Fibroblast of gingiva (primary cell): ENCODE data around the gene SDK2.
A peak's percentile ranks its signal among the peaks of the same experiment; 100 is the strongest.

Experiments used
- DNase-seq: peaks from one replicate; pipeline ENCODE4 v3.0.0-alpha.2; 2011; ENCODE audit warnings: low read depth

Gene SDK2

DNA sequence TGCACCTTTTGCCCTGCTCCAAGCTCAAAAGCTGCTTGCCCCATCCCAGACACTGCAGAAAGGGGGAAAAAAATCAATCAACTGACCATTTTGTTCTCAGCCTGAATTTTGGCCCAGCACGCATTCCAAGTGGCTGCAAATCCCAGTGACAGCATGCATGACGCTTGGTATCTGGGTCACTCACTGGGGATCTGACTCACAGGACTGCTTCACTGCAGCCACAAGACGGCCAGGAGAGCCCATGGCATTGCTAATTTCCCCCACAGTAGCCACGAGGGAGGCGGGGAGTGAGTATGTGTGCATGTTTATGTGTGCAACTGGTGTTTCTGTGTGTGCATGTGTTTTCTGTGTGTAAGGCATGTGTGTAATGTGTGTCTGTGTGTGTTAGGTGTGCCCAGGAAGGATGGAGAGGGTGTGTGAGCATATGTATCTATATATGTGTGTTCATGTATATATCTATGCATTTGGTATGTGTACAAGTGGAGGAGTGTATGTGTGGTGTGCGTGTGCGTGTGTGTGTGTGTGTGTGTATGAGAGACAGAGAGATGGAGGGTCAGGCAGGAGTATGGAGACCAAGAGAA lies 33.8 kb downstream of the SDK2 start:
- no peak for DNase-seq

DNA sequence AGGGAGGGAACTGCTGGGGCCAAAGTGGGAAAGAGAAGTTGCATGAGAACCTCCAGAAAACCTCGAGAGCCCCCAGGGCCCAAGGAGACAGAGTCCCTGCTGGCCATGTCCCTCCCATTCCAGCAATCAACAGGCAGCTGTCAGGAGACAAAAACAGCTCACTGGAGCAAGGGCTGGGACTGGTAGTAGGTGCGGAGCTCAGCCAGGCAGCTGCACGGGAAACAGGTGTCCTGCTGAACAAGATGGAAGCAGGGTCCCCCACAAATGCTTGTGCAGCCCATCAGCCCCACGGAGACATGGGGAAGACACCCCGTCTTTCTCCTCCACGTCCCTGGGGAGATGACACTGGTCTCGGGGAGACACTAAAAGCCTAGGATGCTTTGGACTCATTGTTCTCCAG lies 34.5 kb downstream of the SDK2 start:
- no peak for DNase-seq

DNA sequence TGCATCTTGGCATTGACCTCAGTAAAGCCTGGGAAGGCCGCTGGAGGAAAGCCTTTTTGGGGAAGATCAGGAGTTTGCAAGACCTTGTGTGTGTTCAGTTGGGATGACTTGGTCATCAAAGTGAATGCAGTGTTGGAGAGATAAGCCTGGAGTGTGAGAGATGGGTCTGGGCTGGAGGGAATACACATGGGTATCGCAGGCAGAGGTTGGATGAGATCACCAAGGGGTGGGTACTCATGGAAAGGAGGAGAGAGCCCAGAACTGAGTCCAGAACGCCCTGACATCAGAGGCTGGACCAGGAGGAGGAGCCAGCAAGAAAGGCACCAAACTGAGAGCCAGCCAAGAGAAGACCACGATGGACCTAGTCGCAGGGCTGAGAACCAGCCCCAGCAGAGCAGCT lies 35.2 kb downstream of the SDK2 start:
- DNase-seq, result no peak

DNA sequence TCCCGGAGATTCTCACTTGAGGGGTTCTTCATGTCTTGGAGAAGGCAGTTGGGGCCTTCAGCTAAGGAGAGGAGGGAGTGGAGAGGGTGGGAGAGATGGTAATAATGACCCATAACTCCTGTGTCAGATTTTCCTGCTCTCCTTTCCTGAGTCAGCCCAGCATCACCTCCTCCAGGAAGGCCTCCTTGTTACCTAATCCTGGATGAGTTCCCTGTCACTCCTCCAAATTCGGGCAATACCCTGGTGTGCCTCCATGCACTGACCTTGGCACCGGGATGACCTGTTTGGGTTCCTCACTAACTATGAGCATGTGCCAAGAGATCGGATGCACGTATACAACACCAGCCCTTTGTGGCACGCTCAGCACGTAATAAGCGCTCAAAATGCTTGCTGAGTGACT lies 38.8 kb downstream of the SDK2 start:
- DNase-seq, result no peak

DNA sequence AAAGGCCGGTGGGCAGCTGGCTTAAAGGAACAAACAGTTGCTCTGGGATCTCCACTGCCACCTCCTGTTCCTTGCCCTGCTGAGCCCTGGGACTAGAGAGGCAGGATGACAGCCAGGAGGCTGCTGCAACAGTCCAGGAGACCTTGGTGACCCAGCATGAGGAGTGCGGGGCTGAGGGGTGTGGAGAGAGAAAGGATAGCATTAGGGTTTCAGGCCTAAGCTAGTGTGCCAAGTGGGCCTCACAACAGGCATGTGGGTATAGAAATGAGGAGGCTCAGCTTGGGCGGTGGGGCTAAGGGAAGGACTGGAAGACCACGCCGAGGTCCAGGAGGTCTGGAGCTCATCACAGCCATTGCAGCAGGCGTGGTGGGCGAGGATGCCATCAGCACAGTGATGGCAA lies 39.8 kb downstream of the SDK2 start:
- DNase-seq, result no peak

DNA sequence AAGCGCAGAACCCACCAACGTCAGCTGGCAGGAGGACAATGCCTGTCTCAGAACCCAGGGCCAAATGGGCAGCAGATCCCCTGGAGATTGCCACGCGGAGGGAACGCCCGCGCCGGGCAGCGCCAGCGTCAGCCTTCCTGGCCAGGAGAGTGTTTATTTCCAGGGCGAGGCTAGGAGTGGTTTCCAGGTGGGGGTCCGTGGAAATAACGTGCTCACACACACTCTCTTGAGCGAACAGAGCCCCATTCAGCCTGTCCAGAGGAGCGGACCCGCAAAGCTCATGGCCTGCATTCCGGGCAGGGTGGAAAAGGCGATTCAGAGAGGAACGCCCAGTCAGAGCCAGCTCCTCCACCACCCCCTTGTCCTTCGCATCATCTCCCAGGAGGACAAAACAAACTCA lies 40.3 kb downstream of the SDK2 start:
- DNase-seq, result no peak

DNA sequence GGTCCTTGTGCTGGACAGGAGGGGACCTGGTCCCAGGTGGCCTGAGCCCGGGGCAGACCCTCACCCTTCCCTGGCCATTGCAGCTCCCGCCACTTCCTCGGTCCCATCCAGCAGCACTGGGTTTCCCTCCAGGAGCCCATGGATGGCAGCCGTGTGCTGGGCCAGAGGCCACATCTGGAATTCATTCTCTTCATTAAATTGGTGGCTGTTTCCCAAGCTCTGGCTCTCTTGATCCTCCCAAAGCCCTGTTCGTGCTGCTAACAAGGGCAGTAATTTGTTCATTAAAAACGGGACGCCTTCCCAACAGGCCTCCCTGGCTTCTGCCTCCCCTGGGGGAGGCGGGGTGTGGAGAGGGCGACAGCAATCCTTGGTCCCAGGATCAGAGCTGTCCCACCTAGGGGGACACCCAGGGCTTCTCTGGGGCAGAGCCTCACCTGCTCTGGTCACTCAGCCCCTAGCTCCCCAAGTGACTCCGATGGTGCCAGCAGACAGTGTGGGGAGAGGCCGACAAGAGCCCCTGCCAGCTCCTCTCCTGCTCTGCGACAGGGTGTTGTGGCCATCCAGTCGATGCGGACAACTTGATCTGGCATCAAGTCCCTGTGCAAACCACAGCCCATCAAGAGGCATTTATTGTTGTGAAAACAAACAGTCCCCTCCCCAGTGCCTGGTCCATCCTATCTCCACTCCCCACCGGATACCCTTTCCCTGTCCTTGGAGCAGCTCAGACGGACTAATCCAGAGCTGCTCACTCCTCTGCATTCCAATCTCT lies 44.0 kb downstream of the SDK2 start:
- peak; percentile 28 for DNase-seq

DNA sequence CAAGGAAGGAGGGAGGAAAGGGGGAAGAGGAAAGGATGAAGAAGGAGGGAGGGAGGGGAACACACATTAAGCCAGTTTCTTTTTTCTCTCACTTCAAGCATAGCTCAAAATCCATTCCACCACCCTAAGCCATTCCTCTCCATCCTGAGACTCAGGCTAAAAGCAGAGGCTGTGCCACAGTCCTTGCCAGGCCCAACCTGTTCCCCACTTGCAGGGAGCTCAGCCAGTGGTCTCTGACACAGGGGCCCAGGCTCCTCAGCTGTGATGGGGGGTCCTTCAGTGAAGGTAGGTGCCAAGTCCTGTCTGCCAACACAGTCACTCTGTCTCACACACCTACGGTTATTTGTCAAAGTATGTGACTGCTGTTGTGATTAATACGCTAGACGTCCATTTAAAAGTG lies 44.6 kb downstream of the SDK2 start:
- DNase-seq, result no peak

DNA sequence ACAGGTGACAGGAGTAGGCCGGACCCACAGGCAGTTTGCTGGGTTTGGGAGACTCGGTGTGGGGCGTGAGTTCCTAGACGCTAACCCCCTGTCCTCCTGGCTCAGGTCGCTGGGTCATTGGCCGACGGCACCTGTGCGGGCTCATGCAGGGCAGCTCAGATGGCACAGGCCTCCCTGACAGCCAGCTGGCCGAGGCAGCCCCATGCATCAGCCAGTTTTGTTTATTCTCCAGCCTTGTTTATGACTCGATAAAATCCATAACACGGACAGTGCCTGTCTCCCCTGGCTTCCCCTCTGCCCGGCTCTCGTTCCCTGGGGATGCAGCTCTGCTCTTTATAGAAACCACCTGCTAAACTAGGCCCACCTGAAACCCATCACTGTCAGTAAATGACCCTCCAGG lies 46.0 kb downstream of the SDK2 start:
- no peak for DNase-seq

DNA sequence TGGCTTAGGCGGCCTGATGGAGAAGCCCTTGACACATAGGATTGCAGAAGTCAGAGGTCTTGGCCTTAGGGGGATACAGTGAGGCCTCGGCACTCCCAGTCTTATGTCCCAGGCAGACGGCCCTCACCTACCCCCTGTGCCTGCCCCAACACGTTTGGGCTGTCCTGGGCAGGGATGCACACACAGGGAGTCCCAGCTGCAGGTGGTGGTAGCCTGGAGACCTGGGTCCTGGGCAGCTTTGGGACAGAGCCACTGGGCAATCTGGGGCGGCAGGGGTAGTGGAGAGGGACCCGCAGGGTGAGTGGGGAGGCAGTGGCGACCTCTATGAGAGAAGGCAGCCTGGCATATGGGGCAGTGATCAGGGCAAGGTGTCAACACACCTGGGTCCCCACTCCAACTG lies 48.3 kb downstream of the SDK2 start:
- no peak for DNase-seq

DNA sequence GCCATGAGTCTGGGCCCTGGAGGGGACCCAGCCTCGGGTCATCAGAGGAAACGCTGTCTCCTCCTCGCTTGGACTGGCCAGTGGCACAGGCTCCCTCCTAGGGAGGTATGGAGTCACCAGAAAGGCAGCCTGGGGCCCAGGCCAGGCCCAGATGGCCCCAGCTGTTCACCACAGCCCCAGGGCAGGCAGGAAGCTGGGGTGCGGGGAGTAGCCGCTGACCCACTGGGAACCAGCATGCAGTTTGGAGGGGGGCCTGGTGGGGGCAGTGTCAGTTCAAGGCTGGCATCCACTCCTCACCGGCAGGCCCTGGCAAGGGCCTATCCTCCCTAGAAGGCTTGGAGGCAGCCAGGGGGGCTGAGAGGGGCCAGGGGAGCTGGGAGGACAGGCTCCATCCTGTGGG lies 48.8 kb downstream of the SDK2 start:
- no peak for DNase-seq

DNA sequence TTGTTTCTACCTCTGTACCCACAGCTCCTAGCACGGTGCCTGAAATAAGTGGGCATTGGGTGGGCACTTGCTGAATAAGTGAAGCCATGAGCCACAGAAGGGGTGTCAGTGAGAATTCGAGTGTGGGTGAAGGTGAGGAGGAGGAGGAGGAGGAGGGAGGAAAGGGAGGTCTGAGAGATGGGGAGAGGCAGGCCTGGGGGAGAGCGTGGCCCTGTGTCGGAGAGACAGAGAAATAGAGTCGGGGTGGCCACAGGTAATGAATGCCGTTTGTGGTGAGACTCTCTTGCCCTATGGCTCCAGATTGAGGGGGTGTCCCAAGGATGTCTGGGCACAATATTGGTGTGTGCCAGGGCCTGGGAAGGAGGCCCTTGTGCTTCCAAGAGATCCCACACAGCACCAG lies 49.2 kb downstream of the SDK2 start:
- DNase-seq, result no peak

DNA sequence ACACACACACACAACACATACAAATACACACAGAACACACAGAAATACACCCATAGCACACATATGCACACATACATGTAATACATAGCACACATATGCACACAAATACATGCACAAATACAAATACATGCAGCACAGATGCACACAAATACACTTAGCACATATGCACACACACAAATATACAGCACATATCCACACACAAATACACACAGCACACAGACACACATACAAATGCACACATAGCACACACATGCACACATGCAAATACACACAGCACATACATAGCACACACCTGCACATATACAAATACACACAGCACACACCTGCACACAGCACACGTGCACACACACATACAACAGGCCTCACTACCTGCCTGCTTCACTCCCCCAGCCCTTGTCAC lies 49.6 kb downstream of the SDK2 start:
- no peak for DNase-seq

DNA sequence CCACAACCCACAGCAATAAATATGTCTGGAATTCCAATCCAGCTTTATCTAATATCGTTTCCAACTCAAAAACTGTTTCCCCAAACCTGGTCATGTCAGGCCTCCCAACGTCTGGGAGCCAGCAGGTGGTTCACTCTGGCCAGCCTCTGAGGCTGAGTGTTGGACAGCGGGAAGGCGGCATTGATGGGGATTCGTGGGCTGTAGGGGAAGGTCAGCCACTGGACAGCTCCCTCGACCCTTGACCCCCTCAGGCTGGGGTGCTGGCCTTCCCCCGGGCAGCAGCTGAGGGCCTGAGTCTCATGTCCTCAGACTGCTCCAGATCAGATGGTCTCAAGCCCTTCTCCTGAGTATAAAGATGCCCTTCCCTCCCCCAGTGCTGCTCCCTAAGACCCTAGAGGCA lies 50.2 kb downstream of the SDK2 start:
- DNase-seq, result no peak

DNA sequence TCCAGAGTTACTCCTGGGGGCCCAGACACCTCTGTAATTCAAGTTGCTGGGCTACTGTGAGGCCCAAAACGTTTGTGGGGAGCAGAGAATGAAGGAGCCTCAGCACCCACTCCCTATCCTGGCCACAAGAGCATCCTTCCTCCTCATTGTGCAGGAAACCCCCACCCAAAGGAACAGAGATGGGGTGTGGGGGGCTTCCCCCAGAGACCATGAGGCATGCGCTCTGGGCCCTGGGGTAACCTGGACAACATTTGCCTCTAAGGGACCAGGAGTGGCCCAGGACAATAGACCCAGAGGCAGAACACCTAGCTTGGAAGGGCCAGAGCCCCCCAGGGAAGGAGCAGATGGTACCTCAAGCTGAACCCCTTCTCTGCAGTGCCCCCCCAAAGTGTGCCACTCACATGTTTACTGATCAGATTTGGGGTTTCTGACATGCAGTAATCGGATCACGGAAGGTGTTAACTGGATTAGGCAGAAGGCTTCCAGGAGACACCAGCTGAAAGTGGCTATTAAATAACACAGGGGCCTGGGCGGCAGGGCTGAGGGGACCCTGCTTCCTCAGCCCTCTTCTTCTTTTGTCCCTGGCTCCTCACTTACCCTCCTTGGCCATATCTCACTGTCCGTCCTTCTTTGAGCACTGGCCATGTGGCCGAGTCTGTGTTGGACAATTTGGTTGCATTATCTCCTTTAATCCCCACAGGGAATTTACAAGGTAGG lies 50.8 kb downstream of the SDK2 start:
- DNase-seq, result no peak

DNA sequence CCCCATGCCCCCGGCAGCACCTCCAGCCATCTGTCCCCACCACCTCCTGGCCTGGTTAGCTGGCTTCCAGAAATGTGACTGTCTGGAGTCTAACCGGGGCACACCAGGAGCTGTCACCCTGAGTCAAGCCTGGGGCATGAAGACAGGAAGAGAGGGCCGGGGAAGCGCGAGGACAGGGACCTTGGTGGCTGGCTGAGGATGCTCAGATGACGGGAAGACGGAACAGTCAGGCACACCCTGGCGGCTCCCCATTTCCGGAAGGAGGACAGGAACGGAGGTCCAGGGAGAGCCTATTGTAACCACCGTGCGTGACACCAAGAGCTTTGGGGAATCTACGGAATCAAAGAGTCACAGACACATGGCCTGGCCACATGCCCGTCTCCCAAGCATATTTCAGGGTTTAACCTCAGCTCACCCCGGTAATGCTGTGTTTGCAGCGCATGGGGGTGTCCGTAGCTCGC lies 51.7 kb downstream of the SDK2 start:
- no peak for DNase-seq

DNA sequence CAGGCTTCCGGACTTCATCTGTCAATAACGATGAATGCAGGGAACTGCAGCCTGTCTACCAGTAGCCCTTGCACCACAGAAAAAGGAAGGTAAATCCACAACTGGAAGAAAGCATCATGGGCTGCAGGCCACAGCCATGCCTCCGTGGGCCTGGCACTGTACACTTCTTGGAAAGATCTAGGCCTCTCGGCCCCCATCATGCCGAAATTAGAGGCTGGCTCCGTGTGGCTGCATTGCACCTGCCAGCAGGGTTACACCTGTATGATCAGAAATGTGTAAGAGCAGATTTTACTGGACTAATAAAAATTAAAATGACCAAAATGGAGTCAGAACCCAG lies 52.2 kb downstream of the SDK2 start:
- DNase-seq, result no peak

DNA sequence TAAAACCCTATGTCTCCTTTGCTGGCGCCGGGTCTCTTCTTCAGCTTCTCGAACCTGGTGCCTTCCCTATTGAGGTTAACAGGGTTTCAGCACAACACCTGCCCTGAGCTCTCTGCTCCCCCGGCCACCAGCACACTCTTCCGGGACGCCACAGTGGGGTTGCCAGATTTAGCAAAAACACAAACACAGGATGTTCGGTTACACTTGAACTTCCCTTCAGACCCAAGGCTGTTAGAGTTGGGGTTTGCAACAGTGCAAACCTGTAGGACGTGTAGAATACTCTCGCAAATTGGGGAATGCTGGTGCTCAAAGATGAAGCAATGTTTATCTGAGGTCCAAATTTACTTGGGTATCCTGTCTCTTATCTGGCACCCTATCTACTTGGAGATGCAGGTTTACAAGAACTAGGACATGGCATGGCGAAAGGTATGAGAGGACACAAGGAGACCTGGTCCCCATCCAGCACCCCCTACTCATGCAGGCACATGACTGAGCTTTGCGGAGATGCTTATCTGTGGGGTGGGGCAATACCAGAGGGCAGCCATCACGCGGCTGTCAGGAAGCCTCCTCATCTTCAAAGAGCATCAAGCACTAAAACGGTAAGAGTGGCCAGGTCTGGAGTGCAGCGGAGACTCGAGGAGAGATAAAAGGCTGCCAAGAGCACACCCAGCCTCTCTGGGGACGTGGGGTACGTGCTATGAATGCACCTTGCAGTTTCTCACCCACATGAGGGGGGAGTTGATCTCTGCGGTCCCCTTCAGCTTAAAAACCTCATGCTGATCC lies 52.8 kb downstream of the SDK2 start:
- no peak for DNase-seq

DNA sequence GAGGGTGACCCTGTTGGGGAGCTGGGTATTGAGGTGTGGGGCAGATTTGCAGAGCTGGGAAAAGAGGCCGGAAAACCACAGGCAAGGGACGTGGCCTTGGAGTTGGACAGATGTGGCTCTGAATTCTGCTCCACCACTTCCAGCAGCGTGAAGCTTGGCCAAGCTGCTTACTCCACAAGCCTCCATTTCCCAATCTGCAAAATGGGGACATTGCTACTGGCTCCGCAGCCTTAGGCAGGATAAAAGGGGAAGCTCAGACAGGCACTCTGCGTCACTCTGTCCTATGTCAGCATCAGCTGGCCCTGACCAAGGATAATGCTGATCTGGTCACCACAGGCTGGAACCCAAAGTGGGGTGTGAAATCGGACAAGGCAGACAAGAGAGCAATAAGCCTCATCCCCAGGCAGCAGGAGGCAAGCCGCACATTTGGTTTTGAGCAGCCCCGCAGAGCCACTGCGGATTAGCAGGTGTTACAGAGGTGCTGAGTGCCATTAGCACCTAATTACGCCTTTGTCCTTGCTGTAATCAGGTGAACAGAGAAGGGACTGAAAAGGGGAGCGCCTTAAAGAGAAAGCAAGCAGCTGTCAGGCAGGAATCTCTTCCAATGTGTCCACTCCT lies 54.8 kb downstream of the SDK2 start:
- no peak for DNase-seq

DNA sequence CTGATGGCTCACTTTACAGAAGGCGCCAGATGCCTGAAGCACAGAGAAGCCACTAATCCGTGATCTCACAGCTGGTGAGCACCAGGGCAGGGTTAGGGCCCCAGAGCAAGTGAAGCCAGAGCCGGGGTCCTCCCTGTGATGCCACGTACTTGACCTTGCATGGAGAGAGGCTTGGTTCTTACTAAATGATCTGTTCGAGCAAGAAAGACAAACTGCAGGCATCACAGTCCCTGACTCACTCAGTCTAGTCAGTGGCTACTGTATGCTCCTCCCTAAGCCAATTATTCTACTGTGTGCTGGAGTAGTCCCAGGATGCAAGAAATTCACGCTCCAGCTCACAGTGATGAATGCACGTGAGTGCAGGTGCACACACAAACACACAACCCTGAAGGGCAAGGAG lies 55.4 kb downstream of the SDK2 start:
- DNase-seq, result no peak

DNA sequence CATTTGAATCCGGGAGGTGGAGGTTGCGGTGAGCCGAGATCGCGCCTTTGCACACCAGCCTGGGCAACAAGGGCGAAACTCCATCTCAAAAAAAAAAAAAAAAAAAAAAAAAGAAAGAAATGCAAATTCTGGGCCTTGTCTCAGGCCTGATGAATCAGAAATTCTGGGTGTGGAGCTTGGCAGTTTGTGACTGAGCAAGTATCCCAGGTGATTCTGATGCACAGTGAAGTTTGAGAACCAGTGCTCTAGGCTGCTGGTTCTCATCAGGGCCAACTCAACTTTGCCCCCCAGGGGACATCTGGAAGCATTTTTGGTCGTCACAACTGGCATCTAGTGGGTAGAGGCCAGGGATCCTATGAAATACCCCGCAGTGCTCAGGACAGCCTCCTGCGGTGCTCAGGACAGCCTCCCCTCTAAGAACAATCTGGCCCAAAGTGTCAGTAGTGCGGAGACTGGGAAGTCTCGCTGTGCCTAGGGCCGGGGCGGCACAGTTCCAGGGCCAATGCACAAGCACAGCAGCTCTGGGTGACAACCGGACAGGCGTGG lies 55.9 kb downstream of the SDK2 start:
- no peak for DNase-seq
